KMS-11 (cell line): Measurements from ENCODE around the gene ZNF318.

Source experiments
- H2AFZ ChIP-seq: fragments of 200-600 bp; sonication (generic); 2 replicates; pipeline ENCODE4 v1.6.1; 2016; ENCODE audit warnings: antibody characterized with exemption, mixed run types, low read depth
- H3K27ac ChIP-seq: fragments of 200-600 bp; sonication (generic); 2 replicates; pipeline ENCODE4 v1.6.1; 2016; ENCODE audit warnings: mild to moderate bottlenecking, mixed run types
- H3K27me3 ChIP-seq: fragments of 200-600 bp; sonication (generic); 2 replicates; pipeline ENCODE4 v1.6.1; 2017; ENCODE audit warnings: mild to moderate bottlenecking, low read depth, mixed run types, moderate library complexity; ENCODE audit not compliant: insufficient read depth
- H3K36me3 ChIP-seq: fragments of 200-600 bp; sonication (generic); 2 replicates; pipeline ENCODE4 v1.6.1; 2017; ENCODE audit warnings: mild to moderate bottlenecking, mixed run types; ENCODE audit not compliant: insufficient read depth
- H3K4me1 ChIP-seq: fragments of 200-600 bp; sonication (generic); 2 replicates; pipeline ENCODE4 v1.6.1; 2016; ENCODE audit warnings: mild to moderate bottlenecking, low read depth, mixed run types; ENCODE audit not compliant: poor library complexity, severe bottlenecking
- H3K4me2 ChIP-seq: fragments of 200-600 bp; sonication (generic); 2 replicates; pipeline ENCODE4 v1.7.0; 2016; ENCODE audit warnings: mild to moderate bottlenecking, mixed run types
- H3K4me3 ChIP-seq: fragments of 200-600 bp; sonication (generic); IDR thresholded peaks from 2 replicates; pipeline ENCODE4 v1.6.1; 2017; ENCODE audit warnings: low read depth, low read length, mixed read lengths; ENCODE audit not compliant: insufficient read depth
- H3K79me2 ChIP-seq: fragments of 200-600 bp; sonication (generic); 2 replicates; pipeline ENCODE4 v1.6.1; 2016; ENCODE audit warnings: low read depth, mixed run types; ENCODE audit not compliant: insufficient read depth
- H3K9ac ChIP-seq: fragments of 200-600 bp; sonication (generic); 2 replicates; pipeline ENCODE4 v1.6.1; 2016; ENCODE audit warnings: mild to moderate bottlenecking, mixed run types
- H4K20me1 ChIP-seq: fragments of 200-600 bp; sonication (generic); 2 replicates; pipeline ENCODE4 v1.6.1; 2016; ENCODE audit warnings: mild to moderate bottlenecking, mixed run types; ENCODE audit not compliant: insufficient read depth
- TF ChIP-seq, protein P1 (sequence below): fragments of 200-600 bp; sonication (generic); conservative IDR thresholded peaks from 2 replicates; pipeline ENCODE4 v1.6.1; 2017; ENCODE audit warnings: low read depth, mild to moderate bottlenecking, antibody characterized with exemption, low read length, moderate library complexity, mixed read lengths

Gene ZNF318

DNA sequence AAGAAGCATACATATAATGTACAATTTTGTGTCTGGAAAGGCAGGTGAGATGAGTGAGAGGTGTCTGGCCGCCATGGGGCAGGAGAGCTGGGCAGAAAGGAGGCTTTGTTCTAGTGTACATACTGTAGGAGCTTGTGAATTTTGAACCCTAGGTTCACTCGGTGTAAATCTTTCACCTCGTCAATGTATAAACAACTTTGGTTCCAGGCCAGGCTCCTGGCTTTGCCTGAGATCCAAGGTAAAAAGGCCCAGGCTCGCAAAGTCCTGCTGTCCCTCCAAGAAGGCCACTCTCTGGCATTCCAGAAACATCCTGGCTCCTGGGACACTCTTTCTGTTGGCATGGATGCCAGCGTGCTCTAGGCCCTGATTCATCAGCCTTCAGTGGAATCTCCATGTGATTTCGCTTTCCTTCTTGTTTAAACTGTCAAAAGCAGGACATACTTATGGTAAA is 78.5 kb downstream of the ZNF318 start:
- H3K4me1 ChIP-seq: no peaks in the 10 kb centered on the region
- no peaks in the 10 kb centered on the region; the same call in 1 of the 2 replicates for H3K27me3 ChIP-seq
- H2AFZ ChIP-seq: no peak overlapping the region
- TF ChIP-seq, protein P1, sequence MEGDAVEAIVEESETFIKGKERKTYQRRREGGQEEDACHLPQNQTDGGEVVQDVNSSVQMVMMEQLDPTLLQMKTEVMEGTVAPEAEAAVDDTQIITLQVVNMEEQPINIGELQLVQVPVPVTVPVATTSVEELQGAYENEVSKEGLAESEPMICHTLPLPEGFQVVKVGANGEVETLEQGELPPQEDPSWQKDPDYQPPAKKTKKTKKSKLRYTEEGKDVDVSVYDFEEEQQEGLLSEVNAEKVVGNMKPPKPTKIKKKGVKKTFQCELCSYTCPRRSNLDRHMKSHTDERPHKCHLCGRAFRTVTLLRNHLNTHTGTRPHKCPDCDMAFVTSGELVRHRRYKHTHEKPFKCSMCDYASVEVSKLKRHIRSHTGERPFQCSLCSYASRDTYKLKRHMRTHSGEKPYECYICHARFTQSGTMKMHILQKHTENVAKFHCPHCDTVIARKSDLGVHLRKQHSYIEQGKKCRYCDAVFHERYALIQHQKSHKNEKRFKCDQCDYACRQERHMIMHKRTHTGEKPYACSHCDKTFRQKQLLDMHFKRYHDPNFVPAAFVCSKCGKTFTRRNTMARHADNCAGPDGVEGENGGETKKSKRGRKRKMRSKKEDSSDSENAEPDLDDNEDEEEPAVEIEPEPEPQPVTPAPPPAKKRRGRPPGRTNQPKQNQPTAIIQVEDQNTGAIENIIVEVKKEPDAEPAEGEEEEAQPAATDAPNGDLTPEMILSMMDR: no peak
- H4K20me1 ChIP-seq: no peaks in the 10 kb centered on the region
- H3K36me3 ChIP-seq: no peaks in the 10 kb centered on the region
- H3K9ac ChIP-seq: no peak overlapping the region
- H3K79me2 ChIP-seq: no peaks in the 10 kb centered on the region
- no peak overlapping the region for H3K27ac ChIP-seq
- no peak overlapping the region for H3K4me3 ChIP-seq
- H3K4me2 ChIP-seq: no peak overlapping the region

GRCh38 chr6:43290339-43290904 is 79.0 kb downstream of the ZNF318 start:
- Histone ChIP-seq H3K9ac (no peak overlapping the region), H3K79me2 (no peaks in the 10 kb centered on the region), H3K4me1 (no peaks in the 10 kb centered on the region), H3K27me3 (peaks cover 4% of the 10 kb centered on the region; the same call in 1 of the 2 replicates), H3K4me3 (no peak overlapping the region), H3K4me2 (no peak overlapping the region), H4K20me1 (no peaks in the 10 kb centered on the region), H3K36me3 (no peaks in the 10 kb centered on the region), H3K27ac (no peak overlapping the region), H2AFZ (no peak overlapping the region)
- TF ChIP-seq, protein P1: no peak

DNA sequence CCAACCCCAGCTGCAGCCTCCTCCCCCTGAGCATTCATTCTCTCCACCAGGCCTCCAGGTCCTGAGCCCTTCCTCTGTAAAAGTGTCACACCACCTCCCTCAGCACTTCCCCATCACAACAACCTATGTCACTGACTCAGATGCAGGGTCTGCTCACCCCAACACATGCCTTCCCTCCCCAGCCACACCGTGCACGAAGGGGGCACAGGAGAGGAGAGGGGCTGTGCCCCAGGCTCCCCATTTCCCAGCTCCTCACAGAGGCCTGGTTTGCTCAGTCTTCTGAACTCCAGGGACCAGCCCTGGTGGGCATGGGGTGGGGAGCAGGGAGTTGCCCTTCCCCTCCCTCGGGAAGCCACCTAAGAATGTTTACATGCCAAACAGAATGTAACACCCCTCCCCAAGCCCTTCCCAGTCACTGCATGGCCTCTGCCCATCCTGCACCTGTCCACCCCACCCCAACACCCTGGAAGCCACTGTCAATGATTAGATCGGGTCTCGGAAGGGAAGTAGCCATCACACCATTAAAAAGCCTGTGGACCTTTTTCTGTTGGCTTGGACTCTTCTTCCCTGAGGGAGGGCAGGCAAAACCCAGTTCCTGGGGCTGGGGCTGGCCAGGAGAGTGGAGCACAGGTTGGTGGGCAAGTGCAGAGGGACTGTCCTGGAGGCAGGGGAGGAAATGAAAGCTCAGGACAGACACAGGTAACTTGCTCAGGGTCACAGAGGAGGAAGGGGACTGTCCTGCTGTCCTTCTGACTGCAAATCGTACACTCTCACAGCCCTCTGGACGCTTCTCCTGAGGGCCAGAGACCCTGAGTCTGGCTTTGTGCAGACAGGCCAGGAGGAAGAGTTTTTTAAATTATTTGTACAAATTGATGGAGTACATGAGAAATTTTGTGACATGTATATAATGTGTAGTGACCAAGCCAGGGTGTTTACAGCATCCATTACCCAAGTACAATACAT is 81.4 kb downstream of the ZNF318 start:
- Histone ChIP-seq H4K20me1 (no peaks in the 10 kb centered on the region), H3K27ac (no peak overlapping the region), H3K4me2 (no peak overlapping the region), H3K9ac (no peak overlapping the region), H3K36me3 (no peaks in the 10 kb centered on the region), H2AFZ (no peak overlapping the region), H3K4me3 (no peak overlapping the region), H3K27me3 (peaks cover 18% of the 10 kb centered on the region), H3K4me1 (no peaks in the 10 kb centered on the region), H3K79me2 (no peaks in the 10 kb centered on the region)
- TF ChIP-seq, protein P1: no peak

GRCh38 chr6:43286980-43287716 is 82.3 kb downstream of the ZNF318 start:
- Histone ChIP-seq H3K27ac (no peak overlapping the region), H3K4me1 (no peaks in the 10 kb centered on the region), H3K36me3 (no peaks in the 10 kb centered on the region), H2AFZ (no peak overlapping the region), H3K79me2 (no peaks in the 10 kb centered on the region), H3K27me3 (peaks cover 21% of the 10 kb centered on the region), H4K20me1 (no peaks in the 10 kb centered on the region), H3K4me3 (no peak overlapping the region), H3K9ac (no peak overlapping the region), H3K4me2 (no peak overlapping the region)
- TF ChIP-seq, protein P1: no peak
